HG02943 (cell line): ENCODE results near the gene PDSS1.

ENCODE experiments used
- ATAC-seq: cut with Tn5 transposase; IDR thresholded peaks from one replicate; pipeline ENCODE4 v1.9.1; 2021; ENCODE audit warnings: mild to moderate bottlenecking, low read depth, moderate library complexity; ENCODE audit not compliant: unreplicated experiment

Gene PDSS1

GRCh38 chr10:26790221-26790995, 92.9 kb downstream of the PDSS1 start:
- ATAC-seq: no peak

GRCh38 chr10:26792758-26793495, 95.4 kb downstream of the PDSS1 start:
- no peak for ATAC-seq
